ENCODE results near the gene TNNI3K.

The TNNI3K gene

DNA sequence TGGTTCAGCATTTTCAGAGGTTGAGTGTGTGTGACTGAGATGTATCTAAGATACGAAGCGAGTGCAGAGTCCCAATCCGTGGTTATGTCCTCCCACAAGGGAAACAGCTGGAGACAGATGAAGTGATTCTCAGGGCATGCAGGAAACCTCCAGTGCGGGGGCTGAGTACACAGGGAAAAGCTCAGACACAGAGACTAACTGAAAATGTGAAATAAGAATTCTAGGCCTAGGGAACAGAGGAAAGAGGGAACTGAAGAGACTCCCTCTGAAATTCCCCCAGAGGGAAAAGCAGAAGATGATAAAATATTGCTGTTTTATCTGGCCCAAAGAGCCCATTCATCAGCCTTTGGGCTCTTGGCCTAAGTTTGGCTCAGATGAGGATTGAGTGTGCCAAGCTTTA, 160.4 kb downstream of the TNNI3K start:
- Histone ChIP-seq H3K27ac (ENCODE audit: low read length) (no peak overlapping the region), H3K4me3 (ENCODE audit: low read depth in 1 of 2, low read length in 2 of 2) (no peak overlapping the region), H3K36me3 (ENCODE audit: control insufficient read depth in 1 of 2, insufficient read depth in 2 of 2, low read length in 2 of 2) (no peaks in the 10 kb centered on the region), H3K9me3 (ENCODE audit: control insufficient read depth in 1 of 2, low read length in 2 of 2) (no peaks in the 10 kb centered on the region), H3K4me1 (ENCODE audit: control insufficient read depth in 1 of 2, insufficient read depth in 2 of 2, low read length in 2 of 2) (peaks cover 0 to 10% of the 10 kb centered on the region in 2 donors), H3K27me3 (ENCODE audit: low read depth, low read length) (no peaks in the 10 kb centered on the region)

- no peaks in the 10 kb centered on the region for H3K9me3 ChIP-seq (ENCODE audit: control insufficient read depth in 1 of 2, low read length in 2 of 2)
- H3K27ac ChIP-seq (ENCODE audit: low read length) = no peak overlapping the region
- no peak overlapping the region for H3K4me3 ChIP-seq (ENCODE audit: low read depth in 1 of 2, low read length in 2 of 2)
These were observed 161.3 kb downstream of the TNNI3K start for GRCh38 chr1:74396462-74396861.

DNA sequence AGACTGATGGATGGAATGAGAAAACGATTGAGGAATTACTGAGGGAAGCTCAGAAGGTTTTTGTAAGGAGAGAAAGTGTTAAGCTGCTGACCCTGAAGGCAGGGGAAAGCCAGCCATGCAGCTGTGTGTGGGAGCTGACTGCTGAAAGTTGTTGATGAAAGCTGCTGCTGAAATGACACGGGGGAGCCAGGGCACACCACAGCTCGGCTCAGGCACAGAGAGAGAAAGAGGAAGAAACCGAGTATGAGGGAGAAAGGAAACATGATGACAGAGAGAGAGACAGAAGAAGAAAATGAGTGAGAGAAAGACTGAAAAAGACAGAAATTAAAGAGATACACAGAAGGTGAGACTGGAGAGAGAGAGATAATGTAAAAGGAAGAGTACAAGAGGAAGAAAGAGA, 161.7 kb downstream of the TNNI3K start:
- Histone ChIP-seq H3K4me3 (ENCODE audit: low read depth in 1 of 2, low read length in 2 of 2) (no peak overlapping the region), H3K36me3 (ENCODE audit: control insufficient read depth in 1 of 2, insufficient read depth in 2 of 2, low read length in 2 of 2) (no peaks in the 10 kb centered on the region), H3K27ac (ENCODE audit: low read length) (no peak overlapping the region), H3K4me1 (ENCODE audit: control insufficient read depth in 1 of 2, insufficient read depth in 2 of 2, low read length in 2 of 2) (peaks cover 0 to 10% of the 10 kb centered on the region in 2 donors), H3K9me3 (ENCODE audit: control insufficient read depth in 1 of 2, low read length in 2 of 2) (no peaks in the 10 kb centered on the region), H3K27me3 (ENCODE audit: low read depth, low read length) (no peaks in the 10 kb centered on the region)

More at GRCh38 chr1:74396462-74396861, 161.3 kb downstream of the TNNI3K start:
- Histone ChIP-seq H3K4me1 (ENCODE audit: control insufficient read depth in 1 of 2, insufficient read depth in 2 of 2, low read length in 2 of 2) (peaks cover 0 to 10% of the 10 kb centered on the region in 2 donors), H3K27me3 (ENCODE audit: low read depth, low read length) (no peaks in the 10 kb centered on the region), H3K36me3 (ENCODE audit: control insufficient read depth in 1 of 2, insufficient read depth in 2 of 2, low read length in 2 of 2) (no peaks in the 10 kb centered on the region)

- Histone ChIP-seq H3K4me3 (ENCODE audit: low read depth in 1 of 2, low read length in 2 of 2) (no peak overlapping the region), H3K9me3 (ENCODE audit: control insufficient read depth in 1 of 2, low read length in 2 of 2) (no peaks in the 10 kb centered on the region), H3K4me1 (ENCODE audit: control insufficient read depth in 1 of 2, insufficient read depth in 2 of 2, low read length in 2 of 2) (peaks cover 0 to 10% of the 10 kb centered on the region in 2 donors), H3K27ac (ENCODE audit: low read length) (no peak overlapping the region), H3K27me3 (ENCODE audit: low read depth, low read length) (no peaks in the 10 kb centered on the region), H3K36me3 (ENCODE audit: control insufficient read depth in 1 of 2, insufficient read depth in 2 of 2, low read length in 2 of 2) (no peaks in the 10 kb centered on the region)
These were observed 164.1 kb downstream of the TNNI3K start for GRCh38 chr1:74399249-74399648.

DNA sequence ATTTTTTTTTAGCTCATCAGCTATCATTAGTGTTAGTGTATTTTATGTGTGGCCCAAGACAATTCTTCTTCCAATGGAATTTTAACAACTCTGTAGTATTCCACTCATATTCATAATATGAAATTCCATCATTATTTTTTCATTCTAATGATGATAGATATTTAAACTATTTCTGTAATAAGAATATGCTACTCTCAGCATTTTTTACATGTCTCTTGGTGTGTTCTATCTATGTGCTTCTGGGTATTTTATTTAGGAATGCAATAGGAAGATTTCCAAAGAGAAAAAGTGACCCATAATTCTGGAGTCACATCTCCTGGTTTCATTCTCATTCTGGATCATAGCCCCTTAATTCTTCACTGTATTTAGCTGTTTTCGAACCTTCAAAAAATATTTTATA, 167.7 kb downstream of the TNNI3K start:
- H3K4me3 ChIP-seq (ENCODE audit: low read depth in 1 of 2, low read length in 2 of 2) = no peak overlapping the region
- no peaks in the 10 kb centered on the region for H3K4me1 ChIP-seq (ENCODE audit: control insufficient read depth in 1 of 2, insufficient read depth in 2 of 2, low read length in 2 of 2)
- no peaks in the 10 kb centered on the region for H3K36me3 ChIP-seq (ENCODE audit: control insufficient read depth in 1 of 2, insufficient read depth in 2 of 2, low read length in 2 of 2)
- H3K27ac ChIP-seq (ENCODE audit: low read length) = no peak overlapping the region
- no peaks in the 10 kb centered on the region for H3K9me3 ChIP-seq (ENCODE audit: control insufficient read depth in 1 of 2, low read length in 2 of 2)
- no peaks in the 10 kb centered on the region for H3K27me3 ChIP-seq (ENCODE audit: low read depth, low read length)

DNA sequence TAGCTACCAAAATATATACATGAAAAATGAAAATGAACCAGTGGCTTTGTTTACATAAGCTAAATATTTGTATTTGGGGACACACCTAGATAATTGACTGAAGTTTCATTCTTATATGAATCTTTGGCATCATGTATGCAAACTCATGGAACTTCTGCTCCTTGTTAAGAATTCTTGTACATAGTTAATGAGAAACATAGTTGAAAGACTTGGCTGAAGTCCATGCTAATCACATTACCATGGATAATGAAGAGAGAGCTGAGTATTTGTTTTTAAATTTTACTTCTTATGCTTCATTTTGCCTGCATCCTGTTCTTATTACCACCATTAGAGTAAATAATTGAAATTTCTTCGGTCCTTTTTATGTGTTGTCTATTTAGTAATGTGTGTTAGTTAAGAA, 168.4 kb downstream of the TNNI3K start:
- Histone ChIP-seq H3K4me3 (ENCODE audit: low read depth in 1 of 2, low read length in 2 of 2) (no peak overlapping the region), H3K4me1 (ENCODE audit: control insufficient read depth in 1 of 2, insufficient read depth in 2 of 2, low read length in 2 of 2) (no peaks in the 10 kb centered on the region), H3K27ac (ENCODE audit: low read length) (no peak overlapping the region), H3K9me3 (ENCODE audit: control insufficient read depth in 1 of 2, low read length in 2 of 2) (no peaks in the 10 kb centered on the region), H3K36me3 (ENCODE audit: control insufficient read depth in 1 of 2, insufficient read depth in 2 of 2, low read length in 2 of 2) (no peaks in the 10 kb centered on the region), H3K27me3 (ENCODE audit: low read depth, low read length) (no peaks in the 10 kb centered on the region)

- Histone ChIP-seq H3K4me1 (ENCODE audit: control insufficient read depth in 1 of 2, insufficient read depth in 2 of 2, low read length in 2 of 2) (no peaks in the 10 kb centered on the region), H3K36me3 (ENCODE audit: control insufficient read depth in 1 of 2, insufficient read depth in 2 of 2, low read length in 2 of 2) (no peaks in the 10 kb centered on the region), H3K4me3 (ENCODE audit: low read depth in 1 of 2, low read length in 2 of 2) (no peak overlapping the region), H3K27ac (ENCODE audit: low read length) (no peak overlapping the region), H3K9me3 (ENCODE audit: control insufficient read depth in 1 of 2, low read length in 2 of 2) (no peaks in the 10 kb centered on the region), H3K27me3 (ENCODE audit: low read depth, low read length) (no peaks in the 10 kb centered on the region)
These were observed 171.6 kb downstream of the TNNI3K start for GRCh38 chr1:74406759-74407158.

DNA sequence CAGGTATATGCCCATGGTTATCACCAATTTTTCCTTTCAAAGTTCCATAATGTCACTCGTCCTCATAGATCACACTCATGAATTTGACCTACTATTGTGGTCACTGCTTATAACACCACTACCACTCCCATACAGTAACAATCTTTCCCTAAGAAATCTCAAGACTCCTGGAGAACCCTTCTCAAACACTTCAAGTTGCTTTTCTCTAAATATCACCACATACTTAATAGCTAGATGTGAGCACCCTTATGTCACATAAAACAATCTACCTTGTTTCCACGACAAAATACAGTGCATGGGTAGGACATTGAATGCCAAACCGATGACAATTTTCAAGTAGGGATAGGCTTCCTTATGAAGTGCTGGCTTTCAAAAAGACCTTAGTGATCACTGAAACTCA, 172.7 kb downstream of the TNNI3K start:
- Histone ChIP-seq H3K36me3 (ENCODE audit: control insufficient read depth in 1 of 2, insufficient read depth in 2 of 2, low read length in 2 of 2) (no peaks in the 10 kb centered on the region), H3K27me3 (ENCODE audit: low read depth, low read length) (no peaks in the 10 kb centered on the region), H3K4me3 (ENCODE audit: low read depth in 1 of 2, low read length in 2 of 2) (no peak overlapping the region), H3K27ac (ENCODE audit: low read length) (no peak overlapping the region), H3K9me3 (ENCODE audit: control insufficient read depth in 1 of 2, low read length in 2 of 2) (no peaks in the 10 kb centered on the region), H3K4me1 (ENCODE audit: control insufficient read depth in 1 of 2, insufficient read depth in 2 of 2, low read length in 2 of 2) (no peaks in the 10 kb centered on the region)

DNA sequence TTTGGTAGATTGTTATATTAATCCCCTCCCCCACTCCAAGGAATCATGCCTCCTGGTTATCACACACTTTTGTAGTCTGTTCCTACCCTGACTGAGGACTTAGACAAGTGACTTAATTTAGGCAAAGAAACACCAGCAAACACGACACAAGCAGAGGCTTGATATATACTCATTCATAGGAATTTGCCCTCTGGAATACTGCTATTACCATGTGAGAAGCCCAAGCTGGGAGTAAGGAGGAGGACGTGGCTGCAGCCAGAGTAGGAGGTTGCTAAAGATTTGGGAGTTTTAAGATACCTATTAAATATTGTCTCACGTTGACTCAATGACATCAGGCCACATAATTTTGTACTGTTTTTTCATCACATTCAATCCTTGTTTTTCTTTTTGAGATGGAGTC, 177.1 kb downstream of the TNNI3K start:
- H3K27ac ChIP-seq (ENCODE audit: low read length) = no peak overlapping the region
- no peaks in the 10 kb centered on the region for H3K27me3 ChIP-seq (ENCODE audit: low read depth, low read length)
- H3K4me1 ChIP-seq (ENCODE audit: control insufficient read depth in 1 of 2, insufficient read depth in 2 of 2, low read length in 2 of 2) = no peaks in the 10 kb centered on the region
- H3K4me3 ChIP-seq (ENCODE audit: low read depth in 1 of 2, low read length in 2 of 2) = no peak overlapping the region
- no peaks in the 10 kb centered on the region for H3K9me3 ChIP-seq (ENCODE audit: control insufficient read depth in 1 of 2, low read length in 2 of 2)
- H3K36me3 ChIP-seq (ENCODE audit: control insufficient read depth in 1 of 2, insufficient read depth in 2 of 2, low read length in 2 of 2) = no peaks in the 10 kb centered on the region

- Histone ChIP-seq H3K36me3 (ENCODE audit: control insufficient read depth in 1 of 2, insufficient read depth in 2 of 2, low read length in 2 of 2) (no peaks in the 10 kb centered on the region), H3K27me3 (ENCODE audit: low read depth, low read length) (no peaks in the 10 kb centered on the region), H3K4me1 (ENCODE audit: control insufficient read depth in 1 of 2, insufficient read depth in 2 of 2, low read length in 2 of 2) (no peaks in the 10 kb centered on the region), H3K27ac (ENCODE audit: low read length) (no peak overlapping the region), H3K9me3 (ENCODE audit: control insufficient read depth in 1 of 2, low read length in 2 of 2) (no peaks in the 10 kb centered on the region), H3K4me3 (ENCODE audit: low read depth in 1 of 2, low read length in 2 of 2) (no peak overlapping the region)
These were observed 180.7 kb downstream of the TNNI3K start for GRCh38 chr1:74415935-74416334.

- H3K4me3 ChIP-seq (ENCODE audit: low read depth in 1 of 2, low read length in 2 of 2) = no peak overlapping the region
- H3K9me3 ChIP-seq (ENCODE audit: control insufficient read depth in 1 of 2, low read length in 2 of 2) = no peaks in the 10 kb centered on the region
These were observed 184.4 kb downstream of the TNNI3K start for GRCh38 chr1:74419611-74420010.

GRCh38 chr1:74420467-74420866, 185.3 kb downstream of the TNNI3K start:
- Histone ChIP-seq H3K4me3 (ENCODE audit: low read depth in 1 of 2, low read length in 2 of 2) (no peak overlapping the region), H3K27me3 (ENCODE audit: low read depth, low read length) (no peaks in the 10 kb centered on the region), H3K4me1 (ENCODE audit: control insufficient read depth in 1 of 2, insufficient read depth in 2 of 2, low read length in 2 of 2) (no peaks in the 10 kb centered on the region), H3K9me3 (ENCODE audit: control insufficient read depth in 1 of 2, low read length in 2 of 2) (no peaks in the 10 kb centered on the region), H3K27ac (ENCODE audit: low read length) (no peak overlapping the region), H3K36me3 (ENCODE audit: control insufficient read depth in 1 of 2, insufficient read depth in 2 of 2, low read length in 2 of 2) (no peaks in the 10 kb centered on the region)

More at GRCh38 chr1:74419611-74420010, 184.4 kb downstream of the TNNI3K start:
- Histone ChIP-seq H3K4me1 (ENCODE audit: control insufficient read depth in 1 of 2, insufficient read depth in 2 of 2, low read length in 2 of 2) (no peaks in the 10 kb centered on the region), H3K27ac (ENCODE audit: low read length) (no peak overlapping the region), H3K36me3 (ENCODE audit: control insufficient read depth in 1 of 2, insufficient read depth in 2 of 2, low read length in 2 of 2) (no peaks in the 10 kb centered on the region), H3K27me3 (ENCODE audit: low read depth, low read length) (no peaks in the 10 kb centered on the region)

Measured in muscle layer of duodenum (tissue), 2 donors.